ENCODE data around the gene ALPG. TPM values are rescaled to one million over a fixed set of nuclear protein-coding genes. Genes with fewer than 3 reads are reported as not detected.

Gene ALPG
- total and polyA plus RNA-seq, 9 of the 15 experiments (the other 6 are each of a cell fraction or from before 2014, with no cell fraction given): not detected

DNA sequence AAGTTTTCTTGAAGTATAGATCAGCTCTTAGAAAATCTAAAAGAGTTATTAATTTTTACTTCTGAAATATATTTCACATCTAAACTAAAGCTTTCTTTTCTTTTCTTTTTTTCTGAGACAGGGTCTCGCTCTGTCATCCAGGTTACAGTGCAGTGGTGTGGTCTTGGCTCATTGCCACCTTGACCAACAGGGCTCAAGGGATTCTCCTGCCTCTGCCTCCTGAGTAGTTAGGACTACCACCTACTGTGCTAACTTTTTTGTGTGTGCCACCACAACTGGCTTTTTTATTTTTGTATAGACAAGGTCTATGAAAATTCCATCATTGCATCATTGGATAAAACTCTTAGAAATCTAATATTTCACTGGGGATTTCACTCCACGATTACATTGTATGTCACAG is 10.0 kb upstream of the ALPG start:
- Histone ChIP-seq H3K27ac (ENCODE audit: extremely low read depth, low read depth, low read length) (no peak overlapping the region), H3K27me3 (ENCODE audit: control insufficient read depth in 2 of 2, insufficient read depth in 2 of 2, low read length in 2 of 2) (peaks cover 0 to 7% of the 10 kb centered on the region in 2 experiments; a peak in 4 of 5 replicates), H3K9me3 (replicated peaks; ENCODE audit: control insufficient read depth, insufficient read depth, low read depth, low read length) (no peaks in the 10 kb centered on the region), H3K9ac (ENCODE audit: insufficient read depth in 1 of 2, low read depth in 2 of 2, low read length in 2 of 2) (no peak overlapping the region), H3K4me2 (ENCODE audit: insufficient read depth, low read length) (no peak overlapping the region), H3K4me3 (no peak overlapping the region), H3K36me3 (ENCODE audit: control insufficient read depth, insufficient read depth, low read length) (no peaks in the 10 kb centered on the region), H4K20me1 (replicated peaks; ENCODE audit: control insufficient read depth, insufficient read depth, low read length) (no peaks in the 10 kb centered on the region), H3K9me1 (ENCODE audit: control insufficient read depth, insufficient read depth, low read length) (no peaks in the 10 kb centered on the region), H3K79me2 (ENCODE audit: control insufficient read depth, insufficient read depth, low read length) (no peaks in the 10 kb centered on the region), H2AFZ (ENCODE audit: low read depth, low read length) (no peak overlapping the region), H3K4me1 (replicated peaks in 1 of 2; ENCODE audit: control insufficient read depth in 2 of 2, insufficient read depth in 2 of 2, low read length in 2 of 2) (no peaks in the 10 kb centered on the region)
- intact Hi-C loops (cut with micrococcal nuclease): no loop called here
- BruUV-seq (replicated peaks): no TSS peak
- POLR2A ChIA-PET: interaction anchor here (0.6 kb wide), 1 partner anchor 44 kb away, joined by 4 read pairs; no protein-coding TSS in a partner anchor
- in situ Hi-C loops (cut with MboI): no loop called here
- ATAC-seq (no peak), FAIRE-seq (no peak), DNase-seq (ENCODE audit: extremely low read depth in 1 of 4, low spot score in 3 of 4) (no peak)
- WGBS (ENCODE audit: insufficient coverage, low coverage, missing lambda C conversion rate): 7% methylated on average over 2 of the region's 2 CpGs
- CTCF ChIA-PET (ENCODE audit: low intra/inter-chr PET ratio): no interaction called here
- no peak for TF ChIP-seq ZNF584 (CRISPR knock-in tag; IDR thresholded peaks at IDR 0.05; ENCODE audit: low read depth)

DNA sequence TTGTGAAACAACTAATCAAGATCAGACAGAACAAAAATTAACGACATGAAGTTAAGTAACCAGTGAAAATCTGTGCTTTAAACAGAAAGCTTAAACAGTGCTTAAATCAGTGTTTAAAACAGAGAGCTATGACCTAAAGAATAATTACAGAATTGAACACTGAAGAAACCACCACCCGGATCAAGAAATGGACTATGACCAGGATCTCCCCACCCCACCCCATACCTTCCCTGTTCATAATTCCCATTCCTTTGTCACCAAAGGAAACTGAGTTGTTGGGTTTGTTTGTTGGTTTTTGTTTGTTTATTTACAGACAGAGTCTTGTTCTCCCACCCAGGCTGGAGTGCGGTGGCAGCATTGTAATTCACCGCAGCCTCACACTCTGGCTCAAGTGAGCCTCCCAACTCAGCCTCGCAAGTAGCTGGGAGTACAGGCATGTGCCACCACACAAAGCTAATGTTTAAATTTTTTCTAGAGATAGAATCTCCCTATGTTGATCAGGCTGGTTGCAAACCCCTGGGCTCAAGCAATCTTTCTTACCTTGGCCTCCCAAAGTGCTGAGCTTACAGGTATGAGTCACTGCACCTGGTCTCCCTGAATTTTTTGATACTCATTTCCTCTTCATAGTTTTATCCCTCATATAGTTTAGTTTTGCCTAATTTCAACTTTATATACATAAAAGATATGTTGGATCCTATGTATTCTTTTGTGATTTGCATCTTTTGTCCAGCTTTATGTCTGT is 8.2 kb upstream of the ALPG start:
- H3K4me2 ChIP-seq (ENCODE audit: insufficient read depth, low read length): no peak overlapping the region
- TF ChIP-seq HNRNPL (IDR thresholded peaks at IDR 0.05; ENCODE audit: low read depth, low read length) (no peak), HIVEP1 (CRISPR knock-in tag; IDR thresholded peaks at IDR 0.05) (no peak), NFRKB (IDR thresholded peaks at IDR 0.05; ENCODE audit: low read depth) (no peak)
- TF ChIP-seq, protein P1, sequence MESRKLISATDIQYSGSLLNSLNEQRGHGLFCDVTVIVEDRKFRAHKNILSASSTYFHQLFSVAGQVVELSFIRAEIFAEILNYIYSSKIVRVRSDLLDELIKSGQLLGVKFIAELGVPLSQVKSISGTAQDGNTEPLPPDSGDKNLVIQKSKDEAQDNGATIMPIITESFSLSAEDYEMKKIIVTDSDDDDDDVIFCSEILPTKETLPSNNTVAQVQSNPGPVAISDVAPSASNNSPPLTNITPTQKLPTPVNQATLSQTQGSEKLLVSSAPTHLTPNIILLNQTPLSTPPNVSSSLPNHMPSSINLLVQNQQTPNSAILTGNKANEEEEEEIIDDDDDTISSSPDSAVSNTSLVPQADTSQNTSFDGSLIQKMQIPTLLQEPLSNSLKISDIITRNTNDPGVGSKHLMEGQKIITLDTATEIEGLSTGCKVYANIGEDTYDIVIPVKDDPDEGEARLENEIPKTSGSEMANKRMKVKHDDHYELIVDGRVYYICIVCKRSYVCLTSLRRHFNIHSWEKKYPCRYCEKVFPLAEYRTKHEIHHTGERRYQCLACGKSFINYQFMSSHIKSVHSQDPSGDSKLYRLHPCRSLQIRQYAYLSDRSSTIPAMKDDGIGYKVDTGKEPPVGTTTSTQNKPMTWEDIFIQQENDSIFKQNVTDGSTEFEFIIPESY (CRISPR knock-in tag; IDR thresholded peaks at IDR 0.05): no peak

More for the DNA sequence above, 8.2 kb upstream of the ALPG start:
- intact Hi-C loops (cut with micrococcal nuclease) (no loop called here), in situ Hi-C loops (cut with MboI) (no loop called here)
- H3K79me2 ChIP-seq (ENCODE audit: control insufficient read depth, insufficient read depth, low read length): no peaks in the 10 kb centered on the region
- FAIRE-seq: no peak
- H3K27me3 ChIP-seq (ENCODE audit: control insufficient read depth in 2 of 2, insufficient read depth in 2 of 2, low read length in 2 of 2): peaks cover 0 to 15% of the 10 kb centered on the region in 2 experiments; a peak in 4 of 5 replicates
- ATAC-seq: no peak
- WGBS (ENCODE audit: insufficient coverage, low coverage, missing lambda C conversion rate): 43% methylated on average over 5 of the region's 5 CpGs
- ChIA-PET POLR2A (no interaction called here), CTCF (ENCODE audit: low intra/inter-chr PET ratio) (no interaction called here)
- H3K9ac ChIP-seq (ENCODE audit: insufficient read depth in 1 of 2, low read depth in 2 of 2, low read length in 2 of 2): no peak overlapping the region
- no peaks in the 10 kb centered on the region for H3K9me1 ChIP-seq (ENCODE audit: control insufficient read depth, insufficient read depth, low read length)
- no TSS peak for BruUV-seq (replicated peaks)
- no peaks in the 10 kb centered on the region for H4K20me1 ChIP-seq (replicated peaks; ENCODE audit: control insufficient read depth, insufficient read depth, low read length)
- H3K9me3 ChIP-seq (replicated peaks; ENCODE audit: control insufficient read depth, insufficient read depth, low read depth, low read length): no peaks in the 10 kb centered on the region
- no peaks in the 10 kb centered on the region for H3K4me1 ChIP-seq (replicated peaks in 1 of 2; ENCODE audit: control insufficient read depth in 2 of 2, insufficient read depth in 2 of 2, low read length in 2 of 2)
- H3K4me3 ChIP-seq: no peak overlapping the region
- H3K36me3 ChIP-seq (ENCODE audit: control insufficient read depth, insufficient read depth, low read length): no peaks in the 10 kb centered on the region
- H2AFZ ChIP-seq (ENCODE audit: low read depth, low read length): no peak overlapping the region
- no peak for DNase-seq (ENCODE audit: extremely low read depth in 1 of 4, low spot score in 3 of 4)
- H3K27ac ChIP-seq (ENCODE audit: extremely low read depth, low read depth, low read length): no peak overlapping the region
